D721Med (cell line): Measurements from ENCODE around the gene AKT1S1.

Source experiments
- DNase-seq: peaks from one replicate; pipeline ENCODE4 v3.0.0; 2011; ENCODE audit warnings: low spot score; ENCODE audit not compliant: insufficient read length
- FAIRE-seq: peaks from 2 replicates; lab custom pipeline; 2011; peaks lifted over from hg19 to GRCh38; lab: Jason Lieb, UNC
- CTCF ChIP-seq: IDR thresholded peaks from 2 replicates; pipeline ENCODE4 v1.5.1; 2012; ENCODE audit warnings: mild to moderate bottlenecking, control low read depth; ENCODE audit not compliant: insufficient read depth; ENCODE audit errors: missing control alignments

The AKT1S1 gene

GRCh38 chr19:49880162-49880869, 3.2 kb upstream of the AKT1S1 start:
- no peak for TF ChIP-seq CTCF
- DNase-seq, result peak; percentile 13
- no peak for FAIRE-seq

DNA sequence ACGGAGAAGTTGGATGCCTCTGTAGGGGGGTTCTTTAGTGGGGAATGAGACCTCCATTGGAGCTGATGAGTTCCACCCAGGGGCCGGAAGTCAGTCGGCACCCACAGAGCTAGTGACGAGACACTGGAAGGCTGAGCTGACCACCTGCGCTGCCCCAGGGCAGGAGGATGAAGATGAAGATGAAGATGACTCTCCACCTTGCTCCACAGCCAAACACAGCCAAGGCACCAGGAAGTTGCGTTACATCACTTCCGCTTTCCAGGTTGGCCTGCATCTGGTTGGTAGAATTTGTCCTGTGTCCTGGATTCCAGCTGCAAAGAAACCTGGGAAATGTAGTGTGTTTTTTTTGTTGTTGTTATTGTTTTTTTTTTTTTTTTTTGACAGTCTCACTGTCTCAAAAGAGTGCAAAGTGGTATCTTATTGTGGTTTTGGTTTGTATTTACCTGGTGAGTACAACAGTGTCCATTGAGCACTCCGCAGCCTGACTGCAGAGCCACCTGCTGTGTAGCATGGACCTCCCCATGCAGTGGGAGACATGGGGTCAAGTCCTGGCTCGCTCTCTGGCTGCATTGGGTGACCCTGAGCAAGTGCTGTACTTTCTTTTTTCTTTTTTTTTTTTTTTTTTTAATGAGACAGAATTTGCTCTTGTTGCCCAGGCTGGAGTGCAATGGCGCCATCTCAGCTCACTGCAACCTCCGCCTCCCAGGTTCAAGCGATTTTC, 2.2 kb upstream of the AKT1S1 start:
- no peak for FAIRE-seq
- DNase-seq, result no peak
- no peak for TF ChIP-seq CTCF

DNA sequence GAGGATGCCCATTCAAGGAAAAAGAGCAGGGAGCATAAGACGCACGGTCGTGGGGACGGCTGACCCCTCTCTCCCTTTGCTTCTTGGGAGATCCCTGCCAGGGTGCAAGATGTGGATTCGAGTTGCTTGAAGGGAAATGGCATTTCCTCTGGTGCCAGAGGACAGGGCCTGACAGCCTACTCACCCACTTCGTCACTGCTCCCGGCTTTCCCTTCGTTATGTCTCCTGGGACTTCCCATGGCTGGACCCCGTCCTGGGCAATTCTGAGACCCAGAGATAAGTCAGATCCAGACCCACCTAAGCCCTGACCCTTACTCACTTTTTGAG, 1.6 kb upstream of the AKT1S1 start:
- FAIRE-seq, result no peak
- DNase-seq, result no peak
- TF ChIP-seq CTCF, result no peak

- DNase-seq, result peak; percentile 98
- TF ChIP-seq CTCF, result no peak
- FAIRE-seq, result no peak
Measured at GRCh38 chr19:49877879-49878743, 956 bp upstream of the AKT1S1 start.

GRCh38 chr19:49876422-49877019, 634 bp downstream of the AKT1S1 start:
- no peak for FAIRE-seq
- TF ChIP-seq CTCF, result no peak
- no peak for DNase-seq

DNA sequence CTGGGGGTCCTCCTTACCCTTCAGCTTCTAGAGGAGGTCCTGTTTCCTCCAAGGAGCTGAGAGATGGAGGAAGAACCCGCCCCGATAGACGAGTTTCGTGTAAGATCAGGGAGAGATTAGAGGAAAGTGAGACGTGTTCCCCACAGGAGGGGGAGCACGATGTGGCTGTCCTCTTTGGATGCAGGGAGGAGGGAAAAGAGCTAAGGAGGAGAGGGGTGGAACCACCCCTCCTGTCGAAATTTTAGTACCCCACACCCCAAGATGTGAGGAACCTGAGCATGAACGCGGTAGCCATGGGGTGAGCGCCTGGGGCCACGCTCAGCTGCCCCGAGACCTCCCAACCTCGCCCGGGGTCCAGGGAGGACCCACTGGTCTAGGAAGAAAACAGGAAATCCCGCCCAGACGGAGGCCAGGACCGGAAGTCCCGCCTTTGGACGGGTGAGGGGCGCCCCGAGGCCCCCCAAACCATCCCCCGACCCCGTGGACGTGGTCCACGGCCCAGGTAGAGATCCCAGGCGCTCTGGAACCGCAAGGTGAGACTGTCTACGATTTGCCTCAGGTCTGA, 1.2 kb downstream of the AKT1S1 start:
- DNase-seq (no peak), FAIRE-seq (no peak)
- TF ChIP-seq CTCF, result no peak
